GM19397 (cell line): ENCODE results near the gene NXN.
"Not testable (repeated sequence)": the region's sequence is repeated elsewhere in the genome, so short reads cannot be mapped to it uniquely, and the experiment has no call there.

ENCODE experiments used
- ATAC-seq: cut with Tn5 transposase; IDR thresholded peaks from one replicate; pipeline ENCODE4 v1.9.1; 2021; ENCODE audit warnings: mild to moderate bottlenecking, moderate library complexity; ENCODE audit not compliant: unreplicated experiment

Gene NXN

GRCh38 chr17:804541-805435, 174.8 kb downstream of the NXN start:
- no peak for ATAC-seq

GRCh38 chr17:802901-803881, 176.4 kb downstream of the NXN start:
- no peak for ATAC-seq

- ATAC-seq, result no peak
Observed at GRCh38 chr17:802481-802880, 177.1 kb downstream of the NXN start.

- ATAC-seq, result no peak
Observed at GRCh38 chr17:801660-802059, 177.9 kb downstream of the NXN start.

- ATAC-seq, result no peak
Observed at GRCh38 chr17:800446-801242, 178.9 kb downstream of the NXN start.

GRCh38 chr17:799261-799660, 180.3 kb downstream of the NXN start:
- ATAC-seq, result no peak

GRCh38 chr17:798246-798645, 181.3 kb downstream of the NXN start:
- ATAC-seq, result no peak

GRCh38 chr17:797236-797840, 182.2 kb downstream of the NXN start:
- ATAC-seq, result no peak

- no peak for ATAC-seq
Observed at GRCh38 chr17:796609-797008, 183.0 kb downstream of the NXN start.

- ATAC-seq, result no peak
Observed at GRCh38 chr17:795721-796120, 183.9 kb downstream of the NXN start.

GRCh38 chr17:795276-795675, 184.3 kb downstream of the NXN start:
- ATAC-seq, result no peak

- no peak for ATAC-seq
Observed at GRCh38 chr17:794876-795275, 184.7 kb downstream of the NXN start.

GRCh38 chr17:792277-792676, 187.3 kb downstream of the NXN start:
- ATAC-seq, result no peak

GRCh38 chr17:791829-792228, 187.7 kb downstream of the NXN start:
- no peak for ATAC-seq

- ATAC-seq, result not testable (repeated sequence)
Observed at GRCh38 chr17:790874-791247, 188.7 kb downstream of the NXN start.

- not testable (repeated sequence) for ATAC-seq
Observed at GRCh38 chr17:789931-790873, 189.4 kb downstream of the NXN start.

- ATAC-seq, result no peak
Observed at GRCh38 chr17:789160-789840, 190.3 kb downstream of the NXN start.

GRCh38 chr17:788551-788950, 191.0 kb downstream of the NXN start:
- ATAC-seq, result no peak
